Heart left ventricle (tissue), 13 donors: Measurements from ENCODE around the gene RGL3.
"Not testable (repeated sequence)": the region's sequence is repeated elsewhere in the genome, so short reads cannot be mapped to it uniquely, and the experiment has no call there.

ENCODE experiments used
- POLR2A ChIP-seq, 2 donors: fragments of 450-650 bp; IDR thresholded peaks; one replicate each; pipeline ENCODE4 v1.6.1; 2017; ENCODE audit warnings: antibody characterized with exemption in 2 of 2, mild to moderate bottlenecking in 2 of 2, moderate library complexity in 2 of 2
- TF ChIP-seq, protein P1 (sequence below), 12 donors: fragments of 200-600 bp; sonication (generic) in 4 of 12; IDR thresholded peaks; one replicate each; pipeline versions ENCODE4 v1.5.0 to v1.8.0; 2018 to 2022; ENCODE audit warnings: antibody characterized with exemption in 12 of 12, mild to moderate bottlenecking in 5 of 12
- donor health status: ischemic (EF 13 %, LVEDD 7.1; RV severe dilation, severe dysfunction).
- donor health status: DM: no; HTN: yes; CAD: no.
- donor health status: DM: no; HTN: no; CAD: no.
- donor health status: ischemic (EF 25% LVEDD 6.9; RV normal size, moderate dysfunction).
- donor health status: ischemic (EF 25% LVEDD 5.7; RV mildly dilated, moderate dysfunction).
- donor health status: ischemic (EF 35%, LVEDD 5.7; RV mildly dilated, moderate dysfunction).
- donor health status: nonischemic (EF 11% LVEDD 7.7; RV severe dilation, severe dysfunction).
- donor health status: DM: yes; HTN: yes; CAD: no.
- donor health status: PGD.
- donor health status: ischemic (EF 29% LVEDD 5.4; RV normal size, mild dysfunction).
- donor health status: nonischemic (EF 23%, LVEDD 6.1; RV moderate dilation, normal function).

DNA sequence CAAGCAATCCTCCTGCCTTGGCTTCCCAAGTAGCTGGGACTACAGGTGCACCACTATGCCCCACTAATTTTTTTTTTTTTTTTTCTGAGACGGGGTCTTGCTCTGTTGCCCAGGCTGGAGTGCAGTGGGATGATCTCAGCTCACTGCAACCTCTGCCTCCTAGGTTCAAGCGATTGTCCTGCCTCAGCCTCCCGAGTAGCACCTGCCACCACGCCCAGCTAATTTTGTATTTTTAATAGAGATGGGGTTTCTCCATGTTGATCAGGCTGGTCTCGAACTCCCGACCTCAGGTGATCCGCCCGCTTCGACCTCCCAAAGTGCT lies 36.1 kb upstream of the RGL3 start:
- TF ChIP-seq, protein P1, sequence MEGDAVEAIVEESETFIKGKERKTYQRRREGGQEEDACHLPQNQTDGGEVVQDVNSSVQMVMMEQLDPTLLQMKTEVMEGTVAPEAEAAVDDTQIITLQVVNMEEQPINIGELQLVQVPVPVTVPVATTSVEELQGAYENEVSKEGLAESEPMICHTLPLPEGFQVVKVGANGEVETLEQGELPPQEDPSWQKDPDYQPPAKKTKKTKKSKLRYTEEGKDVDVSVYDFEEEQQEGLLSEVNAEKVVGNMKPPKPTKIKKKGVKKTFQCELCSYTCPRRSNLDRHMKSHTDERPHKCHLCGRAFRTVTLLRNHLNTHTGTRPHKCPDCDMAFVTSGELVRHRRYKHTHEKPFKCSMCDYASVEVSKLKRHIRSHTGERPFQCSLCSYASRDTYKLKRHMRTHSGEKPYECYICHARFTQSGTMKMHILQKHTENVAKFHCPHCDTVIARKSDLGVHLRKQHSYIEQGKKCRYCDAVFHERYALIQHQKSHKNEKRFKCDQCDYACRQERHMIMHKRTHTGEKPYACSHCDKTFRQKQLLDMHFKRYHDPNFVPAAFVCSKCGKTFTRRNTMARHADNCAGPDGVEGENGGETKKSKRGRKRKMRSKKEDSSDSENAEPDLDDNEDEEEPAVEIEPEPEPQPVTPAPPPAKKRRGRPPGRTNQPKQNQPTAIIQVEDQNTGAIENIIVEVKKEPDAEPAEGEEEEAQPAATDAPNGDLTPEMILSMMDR (IDR thresholded peaks at IDR 0.05) = not testable (repeated sequence)
- not testable (repeated sequence) for TF ChIP-seq POLR2A (IDR thresholded peaks at IDR 0.05)
